ENCODE results near the gene PAPOLA.
"Not testable (repeated sequence)": the region's sequence is repeated elsewhere in the genome, so short reads cannot be mapped to it uniquely, and the experiment has no call there.

Gene PAPOLA

DNA sequence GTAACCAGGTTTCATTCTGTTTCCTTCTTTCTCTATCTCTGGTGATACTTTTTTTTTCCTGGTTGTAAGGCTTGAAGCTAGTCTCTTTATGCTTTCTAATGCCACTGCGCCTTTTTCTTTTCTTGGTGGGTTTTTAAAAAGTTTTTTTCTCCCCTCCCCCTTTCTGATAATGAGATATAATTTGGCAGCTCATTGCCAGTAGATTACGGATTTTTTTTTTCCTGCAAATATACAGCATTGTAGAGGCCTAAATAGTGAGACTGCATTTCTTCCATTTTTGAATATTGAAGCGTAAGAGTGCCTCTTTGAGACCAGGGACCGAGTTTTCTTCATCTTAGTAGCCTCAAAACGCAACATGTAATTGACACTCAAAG lies 1.1 kb downstream of the PAPOLA start:
- no peak for DNase-seq

DNA sequence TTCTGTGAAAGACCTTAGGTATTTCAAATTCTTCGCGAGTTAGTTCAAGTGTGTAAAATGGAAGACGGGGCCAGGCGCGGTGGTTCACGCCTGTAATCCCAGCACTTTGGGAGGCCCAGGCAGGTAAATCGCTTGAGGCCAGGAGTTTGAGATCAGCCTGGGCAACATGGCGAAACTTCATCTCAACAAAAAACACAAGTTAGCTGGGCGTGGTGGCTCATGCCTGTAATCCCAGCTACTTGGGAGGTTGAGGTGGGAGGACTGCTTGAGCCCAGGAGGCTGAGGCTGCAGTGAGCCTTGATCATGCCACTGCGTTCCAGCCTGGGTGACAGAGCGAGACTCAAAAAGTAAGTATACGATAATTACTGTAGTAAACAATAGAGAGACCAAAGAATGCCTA lies 2.2 kb downstream of the PAPOLA start:
- DNase-seq: not testable (repeated sequence)

DNA sequence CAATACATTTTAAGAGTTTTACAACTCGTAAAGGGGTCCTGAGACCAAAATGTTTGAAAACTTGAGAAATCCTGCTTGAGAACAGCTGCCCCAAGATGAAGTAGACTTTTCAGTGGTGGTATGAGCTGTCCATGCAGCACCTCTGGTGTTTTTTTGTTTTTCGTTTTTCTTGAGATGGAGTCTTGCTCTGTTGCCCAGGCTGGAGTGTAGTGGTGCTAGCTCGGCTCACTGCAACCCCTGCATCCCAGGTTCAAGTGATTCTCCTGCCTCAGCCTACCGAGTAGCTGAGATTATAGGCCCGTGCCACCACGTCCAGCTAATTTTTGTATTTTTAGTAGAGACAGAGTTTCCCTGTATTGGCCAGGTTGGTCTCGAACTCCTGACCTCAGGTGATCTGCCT lies 5.5 kb downstream of the PAPOLA start:
- DNase-seq: no peak

DNA sequence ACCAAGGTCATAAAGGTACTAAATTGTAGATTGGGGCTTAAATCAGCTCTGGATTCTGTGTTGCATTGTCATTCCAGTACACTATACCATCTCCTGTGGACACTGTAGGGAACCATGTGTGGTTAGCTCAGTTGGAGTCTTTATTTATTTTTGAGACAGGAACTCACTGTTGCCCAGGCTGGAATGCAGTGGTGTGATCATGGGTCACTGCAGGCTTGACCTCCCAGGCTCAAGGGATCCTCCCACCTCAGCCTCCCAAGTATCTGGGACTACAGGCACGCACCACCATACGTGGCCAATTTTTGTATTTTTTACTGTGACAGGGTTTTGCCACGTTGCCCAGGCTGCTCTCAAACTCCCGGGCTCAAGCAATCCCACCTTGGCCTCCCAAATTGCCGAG lies 6.7 kb downstream of the PAPOLA start:
- DNase-seq: no peak

DNA sequence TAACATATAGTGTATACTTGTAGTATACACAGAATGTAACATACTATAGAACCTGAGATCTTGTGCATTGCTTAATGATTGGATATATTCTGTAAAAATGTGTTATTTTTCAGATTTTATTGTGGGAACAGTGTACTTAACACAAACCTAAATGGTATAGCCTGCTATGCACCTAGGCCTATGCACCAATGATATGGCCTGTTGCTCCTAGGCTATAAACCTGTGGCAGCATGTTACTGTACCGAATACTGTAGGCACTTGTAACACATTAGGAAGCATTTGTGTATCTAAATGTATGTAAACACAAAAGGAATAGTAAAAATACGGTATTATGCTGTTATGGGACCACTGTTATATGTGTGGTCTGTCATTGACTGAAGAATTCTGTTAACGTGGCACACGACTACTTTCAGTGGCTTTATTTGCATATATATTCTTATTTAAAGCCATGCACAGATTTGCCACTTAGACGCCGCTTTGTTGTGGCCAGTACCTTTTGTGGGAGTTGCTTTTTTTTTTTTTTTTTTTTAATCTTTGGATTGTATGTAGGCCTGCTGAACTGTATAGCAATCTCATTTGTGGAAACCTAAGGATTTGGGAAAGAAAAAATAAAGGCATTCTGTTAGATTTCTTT lies 7.4 kb downstream of the PAPOLA start:
- no peak for DNase-seq

DNA sequence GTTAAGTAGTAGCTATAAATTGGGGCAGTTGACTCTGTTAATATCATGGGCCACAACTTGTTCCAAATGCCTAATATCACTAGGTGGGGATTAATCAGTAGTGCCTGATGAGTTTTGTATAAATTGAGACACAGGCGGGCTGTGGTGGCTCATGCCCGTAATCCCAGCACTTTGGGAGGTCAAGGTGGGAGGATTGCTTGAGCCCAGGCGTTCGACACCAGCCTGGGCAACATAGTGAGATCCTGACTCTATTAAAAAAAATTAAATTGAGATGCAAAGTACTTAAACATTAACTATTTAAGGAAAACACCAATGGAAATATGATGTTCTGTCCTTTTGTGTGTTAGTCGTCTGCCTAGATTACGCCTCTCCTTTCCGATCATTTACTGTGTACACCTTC lies 9.0 kb downstream of the PAPOLA start:
- no peak for DNase-seq

DNA sequence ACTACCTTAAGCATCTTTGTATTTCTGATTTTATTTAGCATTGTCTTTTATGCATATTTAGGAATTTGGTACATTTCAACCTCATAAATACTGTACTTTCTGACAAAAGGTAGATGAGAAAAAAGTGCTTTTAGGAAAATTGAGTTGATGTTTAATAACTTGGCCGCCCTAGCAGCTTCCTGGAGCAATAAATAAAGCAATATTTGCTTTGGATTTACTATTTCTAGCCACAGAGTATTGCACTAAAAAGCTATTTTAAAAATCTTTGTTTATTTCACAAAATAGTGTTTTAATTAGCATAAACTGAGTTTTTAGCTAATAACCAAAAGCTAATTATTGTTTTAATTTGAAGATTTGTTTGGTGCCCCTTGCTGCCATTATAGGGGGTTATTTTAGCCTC lies 9.5 kb downstream of the PAPOLA start:
- no peak for DNase-seq

DNA sequence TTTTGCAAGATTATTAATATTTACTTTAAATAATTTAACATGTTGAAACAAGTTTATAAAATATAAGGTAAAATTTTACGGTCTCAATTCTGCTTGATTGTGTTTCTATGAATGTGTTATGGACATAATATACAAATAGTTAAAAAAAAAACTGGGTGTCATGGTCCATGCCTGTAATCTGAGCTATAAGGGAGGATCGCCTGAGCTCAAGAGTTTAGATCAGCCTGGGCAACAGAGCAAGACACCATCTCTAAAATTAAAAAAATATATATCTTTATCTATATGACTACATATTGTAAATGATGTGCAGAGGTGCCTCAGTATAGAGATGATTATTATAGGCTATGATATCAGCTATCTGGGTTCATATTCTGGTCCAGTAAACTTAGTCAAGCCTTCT lies 9.9 kb downstream of the PAPOLA start:
- DNase-seq: no peak

DNA sequence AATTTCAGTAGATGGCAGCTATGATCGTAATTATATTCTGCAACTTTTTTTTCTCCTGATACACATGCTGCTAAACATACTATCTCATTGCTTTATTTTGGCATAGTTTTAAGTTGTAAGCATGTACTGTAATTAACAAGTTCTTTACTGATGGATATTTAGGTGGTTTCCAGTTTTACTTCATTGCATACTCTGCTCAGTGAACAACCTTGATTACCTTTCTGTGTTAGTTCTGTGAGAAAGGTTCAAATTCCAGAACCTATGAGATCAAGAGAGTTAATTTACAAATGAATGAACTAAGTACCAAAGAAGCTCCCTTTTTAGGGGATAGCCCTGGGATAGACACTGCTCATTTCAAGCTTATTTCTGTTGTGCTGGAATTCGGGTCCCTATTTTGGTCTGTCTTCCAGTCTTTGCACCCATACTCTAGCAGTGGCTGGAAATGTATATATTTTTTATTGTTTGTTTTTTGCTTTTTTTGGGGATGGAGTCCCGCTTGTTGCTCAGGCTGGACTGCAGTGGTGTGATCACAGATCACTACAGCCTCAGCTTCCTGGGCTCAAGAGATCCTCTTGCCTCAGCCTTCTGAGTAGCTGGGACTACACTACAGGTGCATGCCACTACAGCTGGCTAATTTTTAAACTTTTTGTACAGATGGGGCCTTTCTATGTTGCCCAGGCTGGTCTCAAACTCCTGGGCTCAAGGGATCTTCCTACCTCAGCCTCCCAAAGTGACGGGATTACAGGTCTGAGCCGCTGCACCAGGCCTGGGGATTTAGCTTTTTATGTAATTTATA lies 10.6 kb downstream of the PAPOLA start:
- DNase-seq: no peak

DNA sequence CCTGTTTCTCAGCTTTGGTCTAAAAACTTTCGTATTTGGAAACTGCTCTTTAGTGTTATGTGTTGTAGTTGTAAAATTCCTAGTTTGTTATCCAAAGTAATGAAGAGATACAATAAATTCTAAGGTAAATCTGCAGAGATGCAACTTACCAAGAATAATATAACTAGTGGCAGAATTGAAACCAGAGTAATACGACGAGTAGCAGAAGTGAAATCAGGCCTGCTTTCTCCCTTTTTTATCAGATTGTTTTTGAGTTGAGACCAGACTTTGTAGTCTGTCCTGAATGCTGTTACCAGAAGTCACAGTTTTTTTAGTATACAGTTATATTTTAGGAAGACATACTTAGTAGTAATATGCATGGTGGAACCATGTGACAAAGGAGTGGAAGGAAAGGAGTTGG lies 12.5 kb downstream of the PAPOLA start:
- DNase-seq: no peak

DNA sequence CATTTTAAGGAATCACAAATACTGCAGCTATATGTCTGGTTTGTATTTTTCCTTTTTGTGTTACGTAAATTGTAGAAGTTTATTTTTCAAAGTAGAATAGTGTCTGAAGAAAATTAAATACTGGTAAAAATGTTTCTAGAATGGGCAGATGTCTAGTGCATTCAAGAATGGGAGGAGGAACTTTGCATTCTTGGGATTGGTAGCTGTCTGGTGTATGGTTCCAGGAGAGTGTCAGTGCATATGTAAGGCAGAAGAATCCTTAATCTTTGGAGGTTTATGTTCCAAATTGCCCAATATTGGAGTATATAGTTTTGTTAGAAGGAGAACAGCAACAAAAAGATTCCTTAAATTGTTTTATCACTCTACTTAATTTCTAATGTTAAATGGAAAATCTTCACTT lies 13.5 kb downstream of the PAPOLA start:
- no peak for DNase-seq

DNA sequence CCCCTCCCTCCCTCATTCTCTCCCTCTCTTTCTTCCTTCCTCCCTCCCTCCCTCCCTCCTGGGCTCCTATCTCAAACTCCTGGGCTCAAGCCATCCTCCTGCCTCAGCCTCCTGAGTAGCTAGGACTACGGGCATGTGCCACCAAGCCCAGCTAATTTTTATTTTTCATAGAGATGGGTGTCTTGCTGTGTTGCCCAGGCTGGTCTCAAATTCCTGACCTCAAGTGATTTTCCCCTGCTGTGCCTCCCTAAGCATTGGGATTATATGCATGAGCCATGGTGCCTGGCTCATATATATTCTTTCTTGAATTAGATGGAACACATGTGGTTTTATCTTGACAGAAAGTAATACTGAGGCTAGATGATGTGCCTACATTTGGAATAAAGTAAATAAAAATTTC lies 14.2 kb downstream of the PAPOLA start:
- no peak for DNase-seq

DNA sequence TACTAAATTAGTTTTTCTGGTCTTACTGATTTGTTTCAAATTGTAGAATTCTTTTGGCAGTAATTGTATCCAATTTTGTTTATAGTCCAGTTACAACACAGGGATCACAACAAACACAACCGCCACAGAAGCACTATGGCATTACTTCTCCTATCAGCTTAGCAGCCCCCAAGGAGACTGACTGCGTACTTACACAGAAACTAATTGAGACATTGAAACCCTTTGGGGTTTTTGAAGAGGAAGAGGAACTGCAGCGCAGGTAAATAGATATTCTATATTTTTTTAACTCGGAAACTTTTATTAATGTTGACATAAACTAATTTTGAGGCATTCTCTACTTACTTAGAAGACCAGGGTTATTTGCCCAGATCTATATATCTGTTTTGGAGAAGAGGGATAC lies 17.8 kb downstream of the PAPOLA start:
- DNase-seq: no peak

DNA sequence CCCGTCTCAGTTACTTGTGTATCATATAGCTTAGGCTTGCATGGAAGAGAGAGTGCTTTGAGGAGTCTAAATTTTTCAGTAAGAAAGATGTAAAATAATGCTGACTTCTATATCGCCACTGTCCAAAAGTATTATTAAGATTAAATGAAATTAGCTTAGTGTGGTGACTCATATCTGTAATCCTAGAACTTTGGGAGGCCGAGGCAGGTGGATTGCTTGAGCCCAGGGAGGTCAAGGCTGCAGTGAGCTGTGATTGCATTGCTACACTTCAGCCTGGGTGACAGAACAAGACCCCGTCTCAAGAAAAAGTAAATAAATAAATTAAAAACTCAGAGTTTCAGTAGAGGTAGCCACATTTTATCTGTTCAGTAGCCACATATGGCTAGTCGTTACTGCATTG lies 23.3 kb downstream of the PAPOLA start:
- DNase-seq: no peak

DNA sequence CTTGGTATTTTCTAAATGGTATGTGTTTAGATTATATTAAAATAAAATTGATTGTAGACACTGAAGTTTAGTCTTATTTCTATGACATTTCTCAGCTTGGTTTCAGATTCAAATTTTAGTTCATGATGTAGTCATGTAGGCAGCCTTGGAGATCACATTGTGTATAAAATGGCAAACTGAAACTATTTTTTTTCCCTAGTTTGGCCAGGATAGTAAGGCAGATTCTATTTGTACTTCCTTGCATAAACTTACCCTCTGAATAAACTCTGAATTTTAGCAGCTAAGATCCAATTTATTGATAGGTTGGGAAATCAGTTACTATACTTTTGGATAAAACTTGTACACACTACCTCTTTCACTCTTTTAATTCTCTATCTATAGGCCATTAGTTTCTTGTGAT lies 30.4 kb downstream of the PAPOLA start:
- no peak for DNase-seq

DNA sequence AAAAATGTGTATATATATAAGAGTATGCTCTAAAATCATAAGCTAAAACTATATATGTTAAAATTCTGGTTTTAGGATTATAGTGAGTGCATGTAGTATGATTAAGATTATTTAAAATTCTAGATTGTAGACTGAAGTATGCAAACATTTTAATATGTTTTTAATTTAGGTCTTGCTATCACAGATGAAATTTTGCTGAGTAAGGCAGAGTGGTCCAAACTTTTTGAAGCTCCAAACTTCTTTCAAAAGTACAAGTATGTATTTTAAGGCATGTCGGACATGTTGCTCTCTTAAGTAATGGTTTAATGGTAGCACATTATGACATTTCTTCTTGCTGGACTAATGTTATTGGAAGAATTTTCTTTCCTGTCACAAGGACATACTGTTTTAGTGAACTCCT lies 34.6 kb downstream of the PAPOLA start:
- DNase-seq: no peak

DNA sequence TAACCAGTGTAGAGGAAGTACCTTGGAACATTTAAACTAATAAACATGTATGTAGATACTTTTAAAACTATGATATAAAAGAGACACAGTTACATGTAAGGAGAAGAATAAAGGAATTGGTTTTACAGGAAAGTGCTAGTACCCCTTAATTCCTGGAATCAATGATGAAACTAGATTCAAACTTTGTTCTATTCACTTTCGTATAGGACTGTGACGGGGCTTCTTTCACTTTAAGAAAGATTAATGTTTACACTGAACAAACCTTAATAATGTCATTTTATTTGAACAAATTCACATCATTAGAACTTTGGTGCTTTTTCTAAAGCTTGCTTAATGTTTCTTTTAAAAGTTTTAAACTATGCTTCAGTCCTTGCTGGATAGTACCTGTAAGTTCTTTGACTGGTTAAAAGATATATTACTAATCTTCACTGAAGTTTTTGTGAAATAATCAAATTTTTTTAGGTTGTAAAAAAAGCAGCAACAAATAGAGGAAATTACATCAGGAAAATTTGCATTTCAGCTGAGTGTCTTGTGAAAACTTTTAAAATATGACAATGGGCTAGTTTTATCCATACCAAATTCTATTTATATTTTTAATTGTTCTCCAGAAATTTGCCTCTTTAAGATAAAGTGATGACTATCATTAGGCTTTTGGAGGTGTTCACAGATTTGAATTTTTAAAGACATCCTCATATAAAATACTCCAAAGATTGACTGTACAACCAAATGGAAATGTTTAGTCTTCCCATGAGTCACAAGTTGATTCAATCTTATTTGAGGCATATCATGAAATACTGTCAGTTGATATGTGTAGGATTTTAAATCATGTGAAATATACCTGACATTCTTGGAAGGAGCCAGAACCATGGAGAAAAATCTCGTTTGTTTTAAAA lies 36.2 kb downstream of the PAPOLA start:
- DNase-seq: no peak

DNA sequence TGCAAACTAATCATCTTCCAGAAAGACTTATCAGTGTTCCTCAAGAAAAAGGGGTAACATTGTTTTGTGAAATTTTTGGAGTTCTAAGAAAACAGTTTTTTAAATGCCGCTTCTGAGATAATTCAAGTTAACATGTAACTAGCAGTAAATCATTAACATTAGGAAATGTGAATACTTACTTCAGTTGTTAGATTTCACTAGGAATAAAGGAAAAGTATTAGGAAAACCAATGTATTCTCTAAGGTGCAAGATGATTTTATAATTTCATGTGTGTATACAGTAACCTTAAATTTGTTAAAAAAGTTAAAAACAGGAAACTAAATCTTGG lies 36.8 kb downstream of the PAPOLA start:
- DNase-seq: no peak

DNA sequence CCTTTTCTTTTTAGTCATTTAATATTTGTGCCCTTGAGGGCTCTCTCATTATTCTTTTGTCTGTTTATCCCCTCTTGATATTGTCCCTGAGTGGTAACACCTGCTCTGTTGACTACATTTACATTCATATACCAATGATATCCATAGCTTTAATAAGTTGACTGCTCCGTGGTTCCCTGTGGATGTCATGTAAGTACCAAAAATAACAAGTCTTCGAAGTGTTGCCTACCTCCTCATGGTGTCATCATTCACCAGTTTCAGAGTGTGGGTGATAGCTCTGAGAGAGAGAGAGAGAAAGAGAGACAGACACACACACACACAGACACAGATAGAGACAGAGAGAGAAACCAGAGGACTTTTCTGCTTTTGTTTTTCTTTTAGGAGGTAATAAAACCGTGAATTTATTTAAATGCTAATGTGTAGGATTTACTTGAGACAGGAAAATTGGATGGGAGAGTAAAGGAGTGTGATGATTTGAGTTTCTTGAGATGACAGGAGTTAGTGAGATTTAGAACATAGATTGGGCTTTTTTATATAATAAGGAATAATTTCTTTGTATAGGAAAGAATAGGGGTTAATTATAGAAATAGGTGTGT lies 52.2 kb downstream of the PAPOLA start:
- peak; percentile 23 for DNase-seq

DNA sequence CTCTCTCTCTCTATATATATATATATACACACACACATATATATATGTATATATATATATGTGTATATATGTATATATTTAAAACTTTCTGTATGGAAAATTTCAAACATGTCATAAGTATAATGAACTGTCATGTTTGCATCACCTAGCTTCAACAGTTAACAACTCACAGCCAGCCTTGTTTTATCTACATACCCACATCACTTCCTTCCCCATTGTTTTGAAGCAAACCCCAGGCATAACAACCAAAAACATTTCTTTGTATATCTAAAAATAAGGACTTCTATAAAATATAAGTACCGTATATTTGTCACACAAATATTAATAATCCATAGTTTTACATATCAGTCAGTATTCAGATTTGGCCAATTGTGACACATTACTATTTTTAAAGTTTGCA lies 57.4 kb downstream of the PAPOLA start:
- DNase-seq: no peak

DNA sequence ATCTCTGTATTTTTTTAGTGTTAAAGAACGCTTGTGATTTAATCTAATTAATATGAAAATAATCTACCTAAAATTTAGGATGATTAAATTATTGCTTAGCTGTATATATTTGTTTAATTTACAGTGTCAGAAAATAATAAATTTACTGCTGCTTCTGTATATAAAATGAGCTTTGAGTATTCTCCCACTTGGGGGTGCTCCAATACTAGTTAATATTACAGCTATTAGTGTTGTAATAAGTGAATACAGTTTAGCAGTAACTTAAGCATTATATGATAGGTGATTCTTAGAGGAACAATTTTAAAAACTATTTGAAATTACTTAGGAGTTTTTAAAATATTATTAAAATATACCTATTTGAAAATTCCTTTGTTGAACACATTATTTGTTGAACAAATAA lies 62.2 kb downstream of the PAPOLA start:
- DNase-seq: no peak

DNA sequence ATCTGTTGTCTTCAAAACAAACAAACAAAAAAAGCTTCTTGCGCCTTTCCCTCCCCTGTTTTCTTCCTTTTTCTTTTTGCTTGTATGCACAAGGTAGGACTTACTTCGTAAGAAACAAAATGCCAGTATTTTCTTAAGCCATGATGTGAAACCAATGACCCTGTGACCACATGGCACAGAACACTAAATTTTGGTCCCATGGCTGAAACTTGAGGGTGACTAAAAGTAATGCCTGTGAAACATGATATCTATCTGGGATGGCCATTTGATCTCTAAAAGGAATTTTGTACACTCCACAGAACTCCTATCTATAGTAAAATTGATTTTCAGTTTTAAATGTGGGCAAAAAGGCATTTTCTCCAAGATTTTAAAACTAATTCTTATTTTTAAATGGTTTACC lies 63.6 kb downstream of the PAPOLA start:
- DNase-seq: no peak

DNA sequence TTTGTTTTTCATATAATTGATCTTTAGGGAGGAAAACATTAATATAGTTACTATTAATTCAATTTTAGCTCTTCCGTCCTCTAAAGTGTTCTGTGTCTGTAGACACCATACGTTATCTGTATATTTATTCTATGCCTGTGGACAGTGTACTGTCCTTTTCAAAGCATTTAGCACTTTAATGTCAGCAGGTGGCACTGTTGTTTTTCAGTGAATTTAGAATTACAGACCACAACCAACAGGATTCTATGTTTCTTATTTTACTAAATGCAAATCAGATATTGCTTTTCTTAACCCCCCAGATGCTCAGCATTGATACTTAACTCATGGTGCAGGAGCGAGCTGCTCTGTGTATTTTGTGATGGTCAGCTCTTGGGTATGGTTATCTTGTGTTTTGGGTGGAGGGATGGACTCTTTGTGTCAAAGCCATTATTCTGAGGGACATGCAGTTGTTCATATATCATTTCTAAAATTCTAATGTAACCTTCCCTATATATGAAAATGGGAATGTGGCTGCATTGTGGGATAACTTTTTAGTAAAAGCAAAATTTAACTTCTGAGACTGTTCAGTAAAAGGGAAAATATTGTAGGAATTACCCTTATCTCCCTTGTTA lies 65.2 kb downstream of the PAPOLA start:
- DNase-seq: peak; percentile 42

All from NCI-H748 treated with DMSO at 0.1 percent for 48 hours (cell line).